K562 (cell line): ENCODE results near the gene PI4KA. TPM values are rescaled to one million over a fixed set of nuclear protein-coding genes. Genes with fewer than 3 reads are reported as not detected.
"Not testable (repeated sequence)": the region's sequence is repeated elsewhere in the genome, so short reads cannot be mapped to it uniquely, and the experiment has no call there.

Experiments
- ARID1B ChIP-seq: fragments of 450-650 bp; IDR thresholded peaks from 2 replicates; pipeline ENCODE4 v1.6.1; 2016; ENCODE audit warnings: antibody characterized with exemption, mild to moderate bottlenecking, inconsistent platforms
- ATF7 ChIP-seq: fragments of 450-650 bp; IDR thresholded peaks from 2 replicates; pipeline ENCODE4 v1.7.1; 2014; ENCODE audit warnings: mild to moderate bottlenecking, moderate library complexity
- CTCF ChIP-seq, 3 experiments: IDR thresholded peaks in 2 of 3; conservative IDR thresholded peaks in 1 of 3; 2 replicates each; pipeline ENCODE4 v1.5.1; 2011 to 2012; ENCODE audit warnings: low read length in 3 of 3, mild to moderate bottlenecking in 3 of 3, control low read depth in 2 of 3, improper control_type of control experiment in 1 of 3, inconsistent platforms in 1 of 3, low read depth in 1 of 3, mixed read lengths in 1 of 3, moderate library complexity in 1 of 3; ENCODE audit not compliant: insufficient read depth in 2 of 3
- FOXO4 ChIP-seq: fragments of 450-650 bp; formaldehyde crosslinking; IDR thresholded peaks from 2 replicates; pipeline ENCODE4 v1.4.0; 2020; ENCODE audit warnings: mild to moderate bottlenecking, moderate library complexity
- MLLT1 ChIP-seq, 2 experiments: fragments of 450-650 bp; IDR thresholded peaks; 2 replicates each; pipeline ENCODE4 v1.6.1; 2016
- NR4A1 ChIP-seq, 2 experiments: fragments of 250-450 bp in 1 of 2; fragments of 450-650 bp in 1 of 2; sonication (Bioruptor Pico) in 1 of 2; IDR thresholded peaks; 2 replicates each; pipeline versions ENCODE4 v1.4.0 to v1.6.1; 2016 to 2020; ENCODE audit warnings: mild to moderate bottlenecking in 2 of 2, missing compliant biosample characterization in 1 of 2, missing genetic modification characterization in 1 of 2, moderate library complexity in 1 of 2
- PHF20 ChIP-seq: fragments of 450-650 bp; IDR thresholded peaks from 2 replicates; pipeline ENCODE4 v1.6.1; 2018; ENCODE audit not compliant: partially characterized antibody
- PKNOX1 ChIP-seq: fragments of 450-650 bp; IDR thresholded peaks from 2 replicates; pipeline ENCODE4 v1.6.1; 2016
- RFX7 ChIP-seq: fragments of 250-450 bp; sonication (Bioruptor Pico); IDR thresholded peaks from 2 replicates; pipeline ENCODE4 v1.5.1; 2021; ENCODE audit warnings: mild to moderate bottlenecking
- SMAD4 ChIP-seq: fragments of 250-450 bp; sonication (Bioruptor Pico); conservative IDR thresholded peaks from 2 replicates; pipeline ENCODE4 v1.8.0; 2021; ENCODE audit warnings: inconsistent platforms, mild to moderate bottlenecking, moderate library complexity
- SMARCE1 ChIP-seq: fragments of 450-650 bp; IDR thresholded peaks from 2 replicates; pipeline ENCODE4 v1.7.1; 2016; ENCODE audit warnings: mild to moderate bottlenecking
- SP1 ChIP-seq: sonication (generic); formaldehyde crosslinking; IDR thresholded peaks from 2 replicates; pipeline ENCODE4 v1.8.1; 2022; ENCODE audit warnings: mild to moderate bottlenecking, missing genetic modification reagents
- TEAD1 ChIP-seq, 2 experiments: fragments of 450-650 bp in 1 of 2; sonication (generic) in 1 of 2; formaldehyde crosslinking; IDR thresholded peaks; 2 replicates each; pipeline versions ENCODE4 v1.4.0 to v1.8.0; 2020 to 2022; ENCODE audit warnings: mild to moderate bottlenecking in 2 of 2, missing genetic modification reagents in 1 of 2
- ZFP36 ChIP-seq: fragments of 150-350 bp; IDR thresholded peaks from 2 replicates; pipeline ENCODE4 v1.6.1; 2018; ENCODE audit warnings: low read length, low read depth; ENCODE audit not compliant: partially characterized antibody
- ZNF12 ChIP-seq: sonication (generic); formaldehyde crosslinking; IDR thresholded peaks from 2 replicates; pipeline ENCODE4 v1.4.0; 2020; ENCODE audit warnings: mild to moderate bottlenecking, missing genetic modification reagents
- ZNF639 ChIP-seq, 2 experiments: fragments of 200-800 bp in 1 of 2; sonication (Bioruptor generic) in 1 of 2; sonication (generic) in 1 of 2; formaldehyde crosslinking in 1 of 2; IDR thresholded peaks in 1 of 2; conservative IDR thresholded peaks in 1 of 2; 2 replicates each; pipeline versions ENCODE4 v1.5.0 to v1.6.1; 2016 to 2020; ENCODE audit warnings: missing compliant biosample characterization in 1 of 2, missing genetic modification characterization in 1 of 2, missing genetic modification reagents in 1 of 2
- polyA plus RNA-seq, 8 experiments: library from polyadenylated mRNA; depleted of rRNA in 4 of 8; stranded (reverse) in 5 of 8; unstranded in 3 of 8; fragments of >200 nt; fragmentation: Nextera tagmentation in 2 of 8; fragmentation: Illumina TruSeq in 1 of 8; extraction: Ambion mirVana in 2 of 8; extraction: Trizol in 1 of 8; gene quantifications; 2 replicates each; pipeline versions ENCODE4 v1.2.1 to v1.2.3, GENCODE V29; 2011 to 2014; ENCODE audit warnings: inconsistent platforms in 1 of 8, missing spikeins in 1 of 8
- total RNA-seq, 7 experiments: library from RNA; depleted of rRNA in 6 of 7; stranded (reverse); fragments of >200 nt in 6 of 7; fragmentation: Illumina TruSeq in 2 of 7; extraction: Trizol in 2 of 7; gene quantifications; 2 replicates each; pipeline versions ENCODE4 v1.2.1 to v1.2.3, GENCODE V29; 2011 to 2021; ENCODE audit warnings: low replicate concordance in 1 of 7

Gene PI4KA
- total and polyA plus RNA-seq, 9 of the 15 experiments (the other 6 are each of a cell fraction or from before 2014, with no cell fraction given), result 7.3 to 187 (median 84.7) TPM

- TF ChIP-seq ZFP36 (peak; percentile 4), ARID1B (peak; percentile 43; the same call in 1 of the 2 replicates), ZNF639 (CRISPR knock-in tag; conservative IDR thresholded peaks at IDR 0.05 in 1 of 2, IDR thresholded peaks at IDR 0.05 in 1 of 2) (peak in 1 of 2 experiments; percentile 65; a peak in 1 of 4 replicates), TEAD1 (CRISPR knock-in tag; IDR thresholded peaks at IDR 0.05) (peak; percentile 71 to 82; a peak in 3 of 4 replicates), PKNOX1 (peak; percentile 85), SMARCE1 (peak; percentile 25; the same call in 1 of the 2 replicates), ATF7 (peak; percentile 92), PHF20 (peak; percentile 33), SP1 (CRISPR knock-in tag) (peak; percentile 96), SMAD4 (CRISPR knock-in tag) (peak; percentile 78), NR4A1 (CRISPR knock-in tag; IDR thresholded peaks at IDR 0.05) (peak; percentile 98), CTCF (IDR thresholded peaks at IDR 0.05 in 2 of 3, conservative IDR thresholded peaks at IDR 0.05 in 1 of 3; ENCODE audit: insufficient read depth in 2 of 3, low read depth in 1 of 3, low read length in 3 of 3) (peak in 2 of 3 experiments; percentile 28 to 40; a peak in 3 of 6 replicates), RFX7 (peak; percentile 84; the same call in 1 of the 2 replicates), MLLT1 (IDR thresholded peaks at IDR 0.05) (peak in 1 of 2 experiments; percentile 10; a peak in 1 of 4 replicates), FOXO4 (CRISPR knock-in tag) (peak; percentile 87; the same call in 1 of the 2 replicates), ZNF12 (CRISPR knock-in tag) (0 out of 2 replicates have a peak, but pooled peaks have one; percentile 20)
- TF ChIP-seq NR4A1 (tag; IDR thresholded peaks at IDR 0.05), result not testable (repeated sequence)
Measured at GRCh38 chr22:20702546-20703413, 155.8 kb downstream of the PI4KA start (continued).
